Stimulated activated CD8-positive, alpha-beta memory T cell treated with anti-CD3 and anti-CD28 coated beads, Interleukin-7, amount 100 ng/mL, for 1 hour (primary cell): ENCODE measurements around the gene XYLT2.
A peak's percentile ranks its signal among the peaks of the same experiment; 100 is the strongest.

Source experiments
- DNase-seq, 2 donors: peaks; one replicate each; pipeline ENCODE4 v3.0.0-alpha.2; 2020; ENCODE audit warnings: low read depth in 2 of 2

XYLT2 gene

DNA sequence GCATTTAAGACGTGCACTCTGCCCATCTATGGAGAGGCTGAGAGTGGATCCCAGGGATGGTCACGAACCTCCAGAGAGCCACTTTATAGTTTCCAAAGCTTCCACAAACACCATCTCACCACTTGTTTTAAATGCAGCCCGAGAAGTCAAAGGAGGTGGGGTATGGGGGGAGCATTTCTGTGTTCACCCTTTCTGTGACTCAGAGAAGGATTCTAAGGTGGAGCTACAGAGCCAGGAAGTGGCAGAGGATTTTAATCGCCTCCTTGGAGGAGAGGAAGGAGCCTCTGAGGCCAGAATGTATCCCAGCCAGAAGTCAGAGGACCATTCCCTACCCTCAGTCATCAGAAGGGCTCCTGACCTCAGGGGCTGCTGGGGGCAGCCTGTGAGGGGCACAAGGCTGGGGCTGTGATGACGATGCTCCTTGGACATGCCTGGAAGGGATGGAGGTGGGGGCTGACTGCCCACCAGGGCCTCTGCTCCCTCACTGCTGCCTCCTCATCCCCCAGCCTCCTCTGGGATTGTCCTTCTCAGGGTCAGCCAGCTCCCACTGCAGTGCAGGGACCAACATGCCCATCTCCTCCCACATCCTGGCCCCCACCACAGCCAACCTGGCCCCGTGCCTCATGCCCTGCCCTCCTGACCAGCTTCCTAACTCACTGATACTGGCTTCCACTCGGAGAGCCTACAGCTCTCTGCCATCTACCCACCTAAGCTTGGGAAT is 2.8 kb downstream of the XYLT2 start:
- DNase-seq: no peak

DNA sequence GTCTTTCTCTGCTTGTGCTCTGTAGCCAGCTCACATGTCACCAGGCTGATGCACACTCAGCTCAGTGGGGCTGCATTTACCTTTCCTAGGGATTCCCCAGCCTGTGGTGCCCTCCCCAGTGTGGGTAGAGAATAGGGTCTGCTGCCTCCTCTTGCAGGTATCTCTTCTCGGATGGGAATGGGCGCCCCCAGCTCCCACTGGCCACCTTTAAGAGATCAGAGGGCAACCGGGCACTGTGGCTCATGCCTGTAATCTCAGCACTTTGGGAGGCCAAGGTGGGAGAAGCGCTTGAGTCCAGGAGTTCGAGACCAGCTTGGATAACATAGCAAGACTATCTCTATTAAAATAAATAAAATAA is 3.3 kb downstream of the XYLT2 start:
- no peak for DNase-seq

DNA sequence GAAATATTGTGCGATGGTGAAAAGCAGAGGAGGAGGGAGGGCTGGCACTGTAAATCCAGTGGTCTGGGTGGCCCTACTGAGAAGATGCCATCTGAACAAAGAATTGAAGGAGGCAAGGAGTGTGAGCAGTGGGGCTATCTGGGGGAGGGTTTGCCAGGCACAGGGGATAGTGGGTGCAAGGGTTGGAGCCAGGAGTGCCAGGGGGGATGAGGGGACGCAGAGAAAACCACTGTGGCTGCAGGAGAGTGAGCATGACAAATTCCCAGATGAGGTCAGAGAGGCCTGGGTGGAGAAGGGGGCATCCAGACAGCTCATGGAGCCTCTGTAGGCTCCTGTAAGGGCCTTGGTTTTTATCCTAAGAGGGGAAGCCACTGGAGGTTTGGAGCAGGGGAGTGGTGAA is 4.8 kb downstream of the XYLT2 start:
- DNase-seq: no peak

DNA sequence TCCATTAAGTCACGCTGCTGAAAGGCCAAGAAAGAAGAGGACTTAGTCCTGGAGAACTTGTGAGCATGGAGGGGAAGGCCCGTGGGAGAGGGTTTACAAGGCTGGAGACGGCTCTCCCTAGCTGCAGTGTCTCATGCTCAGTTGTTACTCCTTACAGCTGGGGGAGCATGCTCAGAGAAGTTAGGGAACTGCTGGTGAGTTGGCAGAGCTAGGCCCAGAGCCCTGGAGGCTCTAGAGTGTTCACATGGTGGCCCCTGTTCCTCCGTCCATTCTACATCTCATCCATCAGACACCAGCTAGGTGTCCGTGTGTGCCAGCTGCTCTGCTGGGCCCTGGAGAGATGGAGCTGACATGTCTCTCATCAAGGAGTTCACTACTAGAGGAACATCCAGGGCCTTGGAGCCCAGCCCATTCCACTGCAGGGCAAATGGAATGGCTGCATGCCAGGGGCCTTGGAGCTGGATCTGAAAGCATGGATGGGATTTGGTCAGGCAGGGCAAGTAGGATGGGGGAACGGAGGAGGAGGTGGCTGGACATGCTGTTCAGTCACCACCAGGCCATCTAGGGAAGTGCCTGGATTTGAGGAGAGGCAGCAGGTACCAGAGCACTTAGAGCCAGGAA is 6.3 kb downstream of the XYLT2 start:
- DNase-seq: no peak

DNA sequence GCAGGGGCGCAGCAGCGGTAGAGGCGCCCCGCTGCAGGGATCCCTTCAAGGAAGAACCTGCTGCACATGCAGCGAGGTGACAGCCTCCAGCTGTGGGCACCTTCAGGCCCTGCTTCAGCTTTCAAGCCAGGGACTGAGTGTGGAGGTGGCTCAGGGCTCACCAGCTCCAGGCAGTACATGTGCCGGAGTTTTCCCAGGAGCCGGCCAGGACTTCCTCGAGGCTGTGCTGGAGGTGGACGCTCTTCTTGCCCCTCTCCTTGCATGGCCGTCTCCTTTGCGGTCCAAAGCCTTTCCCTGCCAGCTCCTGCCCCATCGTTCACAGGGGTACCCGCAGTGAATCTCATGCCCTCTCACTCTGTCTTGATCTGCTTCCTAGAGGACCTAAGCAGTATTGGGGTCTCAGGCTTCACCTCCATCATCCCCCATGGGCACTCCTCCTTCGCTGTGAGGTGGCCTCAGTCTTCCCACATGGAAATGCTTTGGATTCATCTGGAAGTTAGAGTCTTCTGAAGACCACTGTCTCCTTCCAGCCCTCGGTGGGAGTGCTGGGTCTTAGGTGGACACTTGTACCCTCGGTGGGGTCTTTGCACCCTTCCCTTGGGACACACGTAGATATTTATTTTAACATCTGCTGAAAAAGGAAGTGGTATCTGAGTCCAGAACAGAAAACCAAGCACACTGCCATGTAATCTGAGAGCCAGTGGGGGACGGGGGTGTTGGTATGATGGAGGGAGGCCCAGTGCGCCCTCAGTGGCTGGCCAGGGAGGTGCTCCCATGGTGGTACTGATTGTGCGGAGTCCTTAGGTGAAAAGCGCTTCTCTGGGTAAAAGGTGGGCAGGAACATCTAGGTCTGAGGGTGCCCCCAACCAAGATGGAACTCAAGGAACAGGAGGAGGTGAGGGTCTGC is 7.0 kb downstream of the XYLT2 start:
- no peak for DNase-seq

DNA sequence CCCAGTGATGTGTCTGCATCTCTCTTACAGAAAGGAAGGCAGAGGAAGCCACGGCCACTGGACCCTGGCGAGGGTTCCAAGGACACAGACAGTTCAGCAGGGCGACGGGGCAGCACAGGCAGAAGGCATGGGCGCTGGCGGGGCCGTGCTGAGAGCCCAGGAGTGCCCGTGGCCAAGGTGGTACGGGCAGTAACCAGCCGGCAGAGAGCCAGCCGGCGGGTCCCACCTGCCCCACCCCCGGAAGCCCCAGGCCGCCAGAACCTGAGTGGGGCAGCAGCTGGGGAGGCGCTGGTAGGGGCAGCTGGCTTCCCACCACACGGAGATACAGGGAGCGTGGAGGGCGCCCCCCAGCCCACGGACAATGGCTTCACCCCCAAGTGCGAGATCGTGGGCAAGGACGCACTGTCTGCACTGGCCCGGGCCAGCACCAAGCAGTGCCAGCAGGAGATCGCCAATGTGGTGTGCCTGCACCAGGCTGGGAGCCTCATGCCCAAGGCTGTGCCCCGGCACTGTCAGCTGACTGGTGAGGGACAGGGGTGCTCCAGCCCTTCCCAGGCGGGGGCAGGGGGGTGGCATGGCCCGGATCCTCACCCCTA is 7.8 kb downstream of the XYLT2 start:
- no peak for DNase-seq

DNA sequence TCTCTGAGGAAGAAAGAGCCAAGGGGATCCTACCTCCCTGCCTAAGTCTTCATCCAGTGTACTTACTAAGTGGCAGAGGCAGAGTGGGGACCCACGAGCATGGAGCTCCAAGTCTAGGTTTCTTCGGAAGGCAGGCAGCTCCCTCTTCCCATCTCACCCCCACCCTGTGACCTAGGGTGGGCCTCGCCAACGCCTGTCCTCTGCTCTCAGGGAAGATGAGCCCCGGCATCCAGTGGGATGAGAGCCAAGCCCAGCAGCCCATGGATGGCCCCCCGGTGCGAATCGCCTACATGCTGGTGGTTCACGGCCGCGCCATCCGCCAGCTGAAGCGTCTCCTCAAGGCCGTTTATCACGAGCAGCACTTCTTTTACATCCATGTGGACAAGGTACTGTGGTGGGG is 8.3 kb downstream of the XYLT2 start:
- DNase-seq: no peak

DNA sequence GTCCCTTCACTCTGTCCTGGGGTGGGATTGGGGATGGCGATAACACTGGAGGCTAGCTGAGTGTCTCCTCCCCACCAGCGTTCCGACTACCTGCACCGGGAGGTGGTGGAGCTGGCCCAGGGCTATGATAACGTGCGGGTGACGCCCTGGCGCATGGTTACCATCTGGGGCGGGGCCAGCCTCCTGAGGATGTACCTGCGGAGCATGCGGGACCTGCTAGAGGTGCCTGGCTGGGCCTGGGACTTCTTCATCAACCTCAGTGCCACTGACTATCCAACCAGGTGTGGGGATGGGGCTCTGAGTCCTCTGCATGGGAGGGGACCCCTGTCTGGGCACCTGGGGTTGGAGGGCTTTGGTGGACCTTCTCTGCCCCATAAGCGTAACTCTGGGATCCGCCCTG is 8.8 kb downstream of the XYLT2 start:
- no peak for DNase-seq

DNA sequence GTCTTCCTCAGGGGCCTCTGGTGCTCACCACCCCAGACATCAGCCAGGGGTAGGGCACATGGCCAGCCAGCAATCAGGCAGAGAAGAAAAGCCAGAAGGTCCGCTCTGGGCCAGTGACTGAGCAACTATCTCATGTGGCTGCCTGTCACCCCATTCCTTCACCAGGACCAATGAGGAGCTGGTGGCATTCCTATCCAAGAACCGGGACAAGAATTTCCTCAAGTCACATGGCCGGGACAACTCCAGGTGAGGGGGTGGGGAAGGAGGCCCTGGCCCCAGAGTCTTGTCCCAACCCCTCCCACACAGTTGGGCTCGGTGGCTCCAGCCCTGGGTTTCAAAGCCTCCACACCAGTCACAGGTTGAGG is 9.4 kb downstream of the XYLT2 start:
- DNase-seq: no peak

DNA sequence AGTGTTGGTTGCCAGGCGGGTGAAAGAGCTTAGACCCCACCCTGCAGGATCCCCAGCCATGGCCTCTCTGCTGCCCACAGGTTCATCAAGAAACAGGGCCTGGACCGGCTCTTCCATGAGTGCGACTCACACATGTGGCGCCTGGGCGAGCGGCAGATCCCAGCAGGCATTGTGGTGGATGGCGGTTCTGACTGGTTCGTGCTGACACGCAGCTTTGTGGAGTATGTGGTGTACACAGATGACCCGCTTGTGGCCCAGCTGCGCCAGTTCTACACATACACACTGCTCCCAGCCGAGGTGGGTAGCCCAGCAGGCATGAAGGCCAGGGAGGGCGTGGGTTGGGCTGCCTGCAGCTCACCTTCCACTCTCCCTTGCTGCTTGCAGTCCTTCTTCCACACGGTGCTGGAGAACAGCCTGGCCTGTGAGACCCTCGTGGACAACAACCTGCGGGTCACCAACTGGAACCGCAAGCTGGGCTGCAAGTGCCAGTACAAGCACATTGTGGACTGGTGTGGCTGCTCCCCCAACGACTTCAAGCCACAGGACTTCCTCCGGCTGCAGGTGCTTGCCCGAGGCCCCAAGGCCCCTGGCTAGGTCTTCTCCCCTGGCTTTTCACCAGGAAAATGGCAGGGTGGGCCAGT is 9.9 kb downstream of the XYLT2 start:
- DNase-seq: no peak

DNA sequence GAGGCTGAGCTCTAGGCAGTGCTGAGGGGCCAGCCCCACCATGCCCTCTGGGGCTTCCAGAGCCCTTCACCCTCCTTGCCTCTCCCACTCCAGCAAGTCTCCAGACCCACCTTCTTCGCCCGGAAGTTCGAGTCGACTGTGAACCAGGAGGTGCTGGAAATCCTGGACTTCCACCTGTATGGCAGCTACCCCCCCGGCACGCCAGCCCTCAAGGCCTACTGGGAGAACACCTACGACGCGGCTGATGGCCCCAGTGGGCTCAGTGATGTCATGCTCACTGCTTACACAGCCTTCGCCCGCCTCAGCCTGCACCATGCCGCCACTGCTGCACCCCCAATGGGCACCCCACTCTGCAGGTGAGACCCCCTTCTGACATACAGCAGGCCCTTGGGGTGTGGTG is 10.5 kb downstream of the XYLT2 start:
- DNase-seq: no peak

DNA sequence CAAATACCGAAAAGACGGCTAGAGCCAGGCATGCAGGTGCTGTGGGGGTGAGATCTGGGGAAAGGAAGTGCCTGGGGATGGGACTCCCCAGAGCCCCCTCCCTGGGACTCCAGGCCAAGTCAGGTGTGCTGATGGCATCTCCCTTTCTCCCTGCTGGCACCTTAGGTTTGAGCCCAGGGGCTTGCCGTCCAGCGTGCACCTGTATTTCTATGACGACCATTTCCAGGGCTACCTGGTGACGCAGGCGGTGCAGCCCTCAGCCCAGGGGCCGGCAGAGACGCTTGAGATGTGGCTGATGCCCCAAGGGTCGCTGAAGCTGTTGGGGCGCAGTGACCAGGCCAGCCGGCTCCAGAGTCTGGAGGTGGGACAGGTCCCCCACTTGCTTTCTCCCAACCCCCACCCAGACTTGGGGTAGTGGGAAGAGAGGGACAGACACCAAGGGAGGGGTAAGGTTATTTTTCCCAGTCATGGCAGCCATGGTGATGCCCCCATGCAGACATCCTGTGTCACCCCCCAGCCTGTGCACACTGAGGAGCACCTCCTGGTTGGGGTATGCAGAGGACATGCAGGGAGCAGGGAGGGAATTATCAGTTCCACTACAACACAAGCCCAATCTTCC is 11.1 kb downstream of the XYLT2 start:
- no peak for DNase-seq

DNA sequence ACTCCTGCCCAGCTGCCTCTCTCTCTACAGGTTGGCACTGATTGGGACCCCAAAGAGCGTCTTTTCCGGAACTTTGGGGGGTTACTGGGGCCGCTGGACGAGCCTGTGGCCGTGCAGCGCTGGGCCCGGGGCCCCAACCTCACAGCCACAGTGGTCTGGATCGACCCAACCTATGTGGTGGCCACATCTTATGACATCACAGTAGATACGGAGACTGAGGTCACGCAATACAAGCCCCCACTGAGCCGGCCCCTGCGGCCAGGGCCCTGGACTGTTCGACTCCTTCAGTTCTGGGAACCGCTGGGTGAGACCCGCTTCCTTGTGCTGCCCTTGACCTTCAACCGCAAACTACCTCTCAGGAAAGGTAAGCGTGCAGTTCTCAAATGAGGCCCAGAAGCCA is 12.3 kb downstream of the XYLT2 start:
- no peak for DNase-seq

DNA sequence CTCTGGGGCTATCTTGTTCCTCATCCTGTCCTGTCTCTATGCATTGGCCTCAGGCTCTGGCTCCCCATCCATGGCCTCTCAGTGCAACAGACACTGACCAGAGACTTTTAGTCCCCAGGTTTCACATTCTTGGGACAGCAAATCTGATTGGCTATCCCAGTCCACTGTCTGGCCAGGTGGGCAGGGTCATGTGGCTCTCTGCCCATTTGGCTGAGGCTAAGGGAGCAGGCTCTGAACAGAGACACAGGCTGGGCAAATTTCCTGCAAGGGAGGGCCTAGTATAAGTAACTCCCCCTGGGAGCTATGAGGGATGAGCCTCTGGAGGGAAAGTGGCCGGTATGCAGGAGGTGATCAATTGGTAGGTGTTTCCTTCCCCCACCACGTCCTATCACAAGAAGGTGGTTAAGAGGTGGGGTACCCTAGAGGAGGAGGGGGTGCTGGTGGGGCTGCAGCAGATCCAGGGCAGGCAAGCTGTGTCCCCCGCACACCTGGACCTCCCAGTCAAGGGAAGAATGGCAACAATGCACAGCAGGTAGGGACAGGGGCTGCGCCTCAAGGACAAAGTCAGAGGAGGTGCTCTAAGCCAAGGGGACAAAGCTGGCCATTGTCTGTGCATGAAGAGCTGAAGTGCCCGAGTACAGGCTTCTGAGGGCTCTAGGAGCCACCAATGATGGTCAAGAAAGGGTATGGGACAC is 13.2 kb downstream of the XYLT2 start:
- DNase-seq: no peak

DNA sequence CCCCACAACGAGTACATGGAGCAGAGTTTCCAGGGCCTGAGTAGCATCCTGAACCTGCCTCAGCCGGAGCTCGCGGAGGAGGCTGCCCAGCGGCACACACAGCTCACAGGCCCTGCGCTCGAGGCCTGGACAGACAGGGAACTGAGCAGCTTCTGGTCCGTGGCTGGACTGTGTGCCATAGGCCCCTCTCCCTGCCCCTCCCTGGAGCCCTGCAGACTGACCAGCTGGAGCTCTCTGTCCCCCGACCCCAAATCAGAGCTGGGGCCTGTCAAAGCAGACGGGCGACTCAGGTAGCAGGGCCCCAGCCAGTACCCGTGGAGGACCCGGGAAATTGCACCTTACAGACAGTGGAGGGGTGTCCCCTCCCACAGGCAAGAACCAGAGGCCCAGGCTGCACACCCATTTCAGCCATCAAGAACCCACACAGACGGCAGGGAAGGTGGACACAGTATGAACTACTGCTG is 14.1 kb downstream of the XYLT2 start:
- no peak for DNase-seq

DNA sequence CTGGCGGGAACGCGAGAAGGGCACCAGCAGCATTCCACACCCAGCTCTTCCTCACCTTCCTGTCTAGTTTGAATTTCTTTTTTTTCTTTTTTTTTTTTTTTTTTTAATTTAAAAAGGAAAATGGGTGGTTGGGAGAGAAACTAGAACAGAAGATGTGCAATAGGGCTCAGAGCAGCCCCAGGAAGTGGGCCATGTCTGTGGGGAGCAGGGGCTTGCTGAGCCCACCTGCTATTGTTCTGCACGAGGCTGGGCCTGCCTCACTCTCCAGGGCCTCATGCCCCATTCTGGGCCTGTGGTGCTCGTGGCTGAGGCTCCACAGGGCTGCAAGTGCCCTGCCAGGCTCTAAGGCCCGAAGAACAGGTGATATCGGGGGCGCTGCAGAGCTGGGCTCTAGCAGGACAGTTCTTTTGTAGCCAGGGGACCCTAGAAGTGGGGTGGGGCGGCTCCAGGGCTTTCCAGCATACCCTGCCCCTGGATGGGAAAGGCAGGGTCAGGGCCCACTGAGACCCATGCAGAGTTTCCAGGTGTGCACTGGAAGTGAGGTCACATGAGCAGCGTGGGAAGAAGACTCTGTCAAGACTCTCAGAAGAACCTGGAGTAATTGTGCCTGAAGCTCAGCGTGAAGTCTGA is 14.7 kb downstream of the XYLT2 start:
- no peak for DNase-seq

DNA sequence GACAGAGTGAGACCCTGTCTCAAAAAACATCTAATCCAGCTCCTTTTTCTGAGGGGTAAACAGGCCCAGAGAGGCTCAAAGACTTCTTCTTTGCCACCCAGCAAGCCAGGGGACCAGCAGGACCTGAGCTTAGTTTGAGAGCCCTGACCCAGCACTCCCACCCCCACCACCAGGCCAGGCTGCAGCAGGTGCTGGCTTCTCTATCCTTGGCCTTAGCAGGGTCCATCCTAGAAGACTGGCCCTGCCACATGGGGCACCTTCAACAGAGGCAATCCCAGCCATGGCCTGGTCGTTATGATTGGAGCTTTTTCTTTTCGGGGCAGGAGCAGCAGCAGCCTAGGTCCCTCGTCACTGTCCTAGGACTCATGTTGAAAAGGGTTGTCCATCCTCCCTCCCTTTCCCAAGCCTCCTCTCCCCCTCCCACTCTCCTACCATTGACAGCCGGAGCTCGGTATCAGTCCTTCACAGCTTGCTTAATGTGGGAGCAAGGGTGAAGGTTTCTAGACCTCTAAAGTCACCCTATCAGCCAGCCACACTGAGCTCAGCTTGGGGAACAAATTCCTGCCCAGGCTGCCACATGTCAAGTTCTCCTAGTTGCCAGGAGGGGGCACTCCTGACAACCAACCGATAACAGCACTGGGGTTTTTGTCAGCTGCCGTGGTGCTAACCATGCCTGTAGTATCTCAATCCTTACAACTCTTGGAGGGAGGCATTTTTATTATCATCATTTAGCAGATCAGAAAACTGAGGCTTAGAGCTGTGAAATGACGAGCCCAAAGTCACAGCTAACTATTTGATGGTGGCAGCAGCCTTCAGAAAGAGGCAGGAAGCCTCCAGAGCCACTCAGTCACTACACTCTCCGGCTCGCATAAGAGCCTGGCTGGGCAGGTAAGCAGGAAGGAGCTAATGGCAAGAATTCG is 15.9 kb downstream of the XYLT2 start:
- DNase-seq: peak in 1 of 2 donors; percentile 19

DNA sequence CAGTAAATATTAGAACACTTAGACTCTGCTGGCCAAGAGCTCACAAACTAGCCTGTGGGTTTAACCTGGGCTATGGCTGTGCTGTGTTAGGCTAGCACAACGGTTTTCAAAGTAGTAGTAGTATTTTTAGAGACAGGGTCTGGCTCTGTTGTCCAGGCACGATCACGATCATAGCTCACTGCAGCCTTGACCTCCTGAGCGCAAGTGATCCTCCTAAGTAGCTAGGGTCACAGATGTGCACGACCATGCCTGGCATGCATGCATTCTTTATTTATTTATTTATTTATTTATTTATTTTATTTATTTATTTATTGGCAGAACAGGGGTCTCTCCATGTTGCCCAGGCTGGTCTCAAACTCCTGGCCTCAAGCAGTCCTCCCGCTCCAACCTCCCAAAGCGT is 16.7 kb downstream of the XYLT2 start:
- no peak for DNase-seq
